Medulla oblongata (tissue), 1 donor: ENCODE results near the gene SEC16B.

Experiments
- DNase-seq: peaks from one replicate; pipeline ENCODE4 v3.0.0-alpha.2; 2015; ENCODE audit errors: extremely low spot score

SEC16B gene

GRCh38 chr1:177941976-177942375 lies 27.9 kb downstream of the SEC16B start:
- no peak for DNase-seq

GRCh38 chr1:177940682-177941081 lies 29.2 kb downstream of the SEC16B start:
- no peak for DNase-seq

DNA sequence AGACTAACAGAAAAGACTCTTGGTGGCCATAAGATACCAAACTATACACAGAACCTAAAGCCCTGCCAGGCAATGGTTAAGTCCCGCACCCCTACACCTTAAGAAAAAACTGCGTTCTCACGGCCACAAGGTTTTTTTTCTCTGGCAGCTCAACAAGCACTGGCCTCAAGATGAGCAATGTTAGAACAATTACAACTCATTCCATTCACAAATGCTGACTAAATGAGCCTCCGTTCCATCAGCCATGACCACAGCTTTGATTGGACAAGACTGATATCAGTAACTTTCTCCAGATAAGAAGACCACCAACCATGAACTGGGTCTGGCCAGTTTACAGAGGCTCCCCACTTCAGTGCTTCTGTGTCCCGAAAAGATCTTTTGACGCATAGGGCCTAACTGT lies 31.9 kb downstream of the SEC16B start:
- DNase-seq: no peak

GRCh38 chr1:177937174-177937770 lies 32.6 kb downstream of the SEC16B start:
- no peak for DNase-seq

DNA sequence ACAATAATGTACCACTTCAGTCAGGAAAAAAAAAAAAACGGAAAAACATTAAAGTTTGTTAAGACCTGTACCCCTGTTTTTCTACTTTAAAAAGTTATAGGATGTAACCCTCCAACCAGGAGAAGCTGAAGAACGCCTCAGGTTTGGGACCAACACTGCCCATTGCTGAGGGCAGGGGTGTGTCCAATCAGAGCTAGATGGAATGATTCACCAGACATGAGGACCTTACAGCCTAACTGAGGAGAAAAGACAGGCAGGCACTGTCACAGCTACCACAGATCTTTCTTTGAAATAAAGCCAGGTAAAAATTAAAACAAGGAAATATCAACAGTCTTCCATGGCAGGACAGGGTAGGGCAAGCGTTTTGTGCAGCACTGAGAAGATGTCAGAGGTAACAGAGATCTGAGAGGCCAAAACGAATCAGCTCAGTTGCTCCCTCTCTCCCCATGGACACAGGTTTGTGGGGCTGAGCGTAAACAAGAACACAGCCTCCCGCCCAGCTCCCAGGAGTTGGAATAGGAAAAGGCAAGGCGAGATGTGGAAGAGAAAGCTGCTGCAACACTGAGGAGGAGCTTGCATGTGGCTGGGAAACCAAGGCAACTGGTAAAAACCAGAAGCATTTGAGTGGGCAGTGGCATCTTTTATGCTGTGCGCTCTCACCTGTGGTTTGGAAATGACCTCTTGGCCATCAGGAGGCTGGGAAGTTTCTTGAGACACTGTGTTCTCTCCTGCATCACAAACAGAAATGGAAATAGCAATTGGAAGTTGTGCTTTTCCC lies 34.0 kb downstream of the SEC16B start:
- no peak for DNase-seq

GRCh38 chr1:177934927-177935326 lies 34.9 kb downstream of the SEC16B start:
- no peak for DNase-seq

GRCh38 chr1:177934461-177934860 lies 35.4 kb downstream of the SEC16B start:
- no peak for DNase-seq

DNA sequence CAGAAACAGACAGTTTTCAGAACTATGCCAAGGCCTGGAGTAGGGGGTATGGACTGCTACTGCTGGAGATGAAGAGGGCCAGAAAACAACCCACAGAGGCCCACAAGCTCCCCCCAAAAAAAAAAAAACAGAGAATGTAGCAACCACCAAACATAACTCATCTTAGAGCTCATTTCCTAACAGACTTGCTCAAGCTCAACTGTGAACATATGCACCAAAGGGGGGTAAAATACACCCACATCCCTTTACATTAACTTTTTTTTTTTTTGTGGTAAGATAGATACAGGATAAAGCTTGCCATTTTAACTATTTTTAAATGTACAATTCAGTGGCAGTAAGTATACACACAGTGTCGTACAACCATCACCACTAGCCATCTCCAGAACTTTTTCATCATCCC lies 36.0 kb downstream of the SEC16B start:
- no peak for DNase-seq

DNA sequence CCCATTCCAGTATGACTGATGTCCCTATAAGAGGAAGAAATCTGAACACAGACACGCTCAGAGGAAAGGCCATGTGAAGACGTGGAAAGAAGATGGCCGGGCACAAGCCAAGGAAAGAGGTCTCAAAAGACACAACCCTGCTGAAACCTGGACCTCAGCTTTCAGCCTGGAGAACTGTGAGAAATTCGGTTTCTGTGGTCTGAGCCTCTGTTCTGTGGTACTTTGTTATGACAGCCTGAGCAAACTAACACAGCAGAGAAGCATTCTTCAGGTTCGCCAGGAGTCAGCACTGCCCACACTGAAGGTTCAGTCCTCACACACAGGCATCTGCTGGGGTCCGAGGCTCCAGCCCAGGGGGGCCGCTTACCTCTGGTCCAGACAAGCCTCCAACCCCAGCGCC lies 37.7 kb downstream of the SEC16B start:
- no peak for DNase-seq

DNA sequence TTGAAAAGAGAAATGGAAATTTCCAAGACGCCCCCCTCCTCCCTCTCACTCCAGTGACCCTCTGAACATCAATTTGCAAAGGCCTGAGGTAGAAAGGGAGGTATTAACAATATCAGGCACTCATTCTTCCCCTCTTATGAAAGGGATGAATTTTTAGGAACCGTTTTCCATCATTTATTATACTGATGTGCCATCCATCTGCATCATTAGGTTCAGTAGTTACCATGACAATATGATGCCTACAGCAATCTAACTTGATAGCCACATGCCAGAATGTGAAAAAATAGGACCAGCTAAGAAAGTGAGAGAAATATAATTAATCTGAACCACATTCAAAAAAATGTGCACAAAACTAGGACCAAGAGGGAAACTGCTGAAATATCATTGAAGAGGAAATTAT lies 40.9 kb downstream of the SEC16B start:
- no peak for DNase-seq

DNA sequence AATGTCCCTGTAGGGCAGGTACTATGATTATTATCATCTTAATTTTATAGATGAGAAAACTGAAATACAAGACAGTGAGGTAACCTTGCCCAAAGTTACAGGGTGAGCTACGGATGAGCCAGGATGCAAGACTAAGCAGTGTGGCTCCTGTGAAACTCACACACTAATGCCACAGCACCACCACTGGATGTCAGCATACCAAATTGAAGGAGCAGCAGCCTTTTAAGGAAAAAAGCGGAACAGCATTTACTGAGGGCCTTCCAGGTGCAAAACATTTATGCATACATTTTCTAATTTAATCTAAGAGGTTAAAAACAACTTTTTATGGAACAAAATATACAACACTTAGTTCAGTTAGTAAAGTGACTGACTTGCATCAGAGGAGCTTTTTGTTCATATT lies 41.7 kb downstream of the SEC16B start:
- DNase-seq: peak; percentile 9

DNA sequence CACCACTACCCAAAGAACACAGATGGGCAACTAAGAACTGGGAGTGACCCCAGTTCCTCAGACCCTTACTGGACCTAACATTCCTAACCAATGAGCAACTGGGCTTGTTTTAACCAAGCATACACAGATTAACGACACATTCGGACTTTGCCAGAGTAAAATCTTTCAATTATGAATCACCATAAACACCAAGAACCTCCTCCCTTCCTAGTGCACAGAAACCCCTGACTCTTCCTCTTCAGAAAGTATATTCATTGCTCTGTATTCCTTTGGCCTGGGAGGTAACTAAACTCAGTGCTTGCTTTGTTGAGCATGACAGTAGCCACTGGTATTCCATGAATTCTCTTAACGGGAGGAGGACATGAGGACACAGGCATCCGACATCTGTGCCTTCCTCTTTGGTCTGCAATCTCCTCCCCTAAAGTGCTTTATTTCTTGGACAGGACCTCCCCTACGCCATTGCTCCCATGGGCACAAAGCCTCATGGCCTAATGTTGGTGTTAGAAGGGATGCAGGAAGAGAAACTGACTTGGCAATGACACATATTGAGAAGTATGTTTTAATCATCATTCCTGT lies 42.7 kb downstream of the SEC16B start:
- DNase-seq: no peak

DNA sequence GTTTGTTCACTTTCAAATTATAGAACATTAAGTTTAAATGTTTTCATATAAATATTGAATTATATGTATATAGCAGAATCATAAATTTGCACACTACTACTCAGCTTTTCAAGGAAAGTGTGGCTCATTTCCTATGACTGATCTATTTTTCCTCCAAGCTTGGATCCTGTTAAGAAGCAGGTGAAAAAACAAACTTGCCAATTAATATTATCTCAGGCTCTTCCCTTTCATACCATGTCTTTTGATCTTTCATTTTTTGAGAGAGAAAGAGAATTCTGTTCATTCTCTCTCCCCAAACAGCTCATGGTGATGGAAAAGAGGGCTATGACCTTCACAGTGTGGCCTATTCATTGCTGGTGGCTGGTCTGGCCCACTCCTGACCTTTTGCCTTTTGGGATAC lies 43.7 kb downstream of the SEC16B start:
- DNase-seq: no peak

- no peak for DNase-seq
Observed at GRCh38 chr1:177925006-177925405, 44.9 kb downstream of the SEC16B start.

DNA sequence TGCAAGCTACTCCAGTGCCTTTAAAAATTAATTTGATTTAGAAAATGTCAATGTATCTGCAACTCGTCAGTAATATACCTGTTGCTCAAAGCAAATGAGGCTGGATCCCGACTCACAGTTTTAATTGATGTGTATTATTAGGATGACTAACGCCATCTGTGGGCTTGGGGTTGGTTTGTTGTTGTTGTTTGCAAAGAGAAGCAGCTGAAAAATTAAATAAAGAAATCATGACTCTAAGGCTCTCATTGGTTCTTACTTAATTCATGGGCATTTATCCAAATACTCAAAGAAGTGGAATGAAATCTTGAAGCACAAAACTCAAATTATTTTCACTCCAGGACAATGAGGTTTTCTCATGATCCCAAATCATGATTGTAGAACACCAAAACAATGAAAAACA lies 46.4 kb downstream of the SEC16B start:
- no peak for DNase-seq

- no peak for DNase-seq
Observed at GRCh38 chr1:177922209-177922608, 47.6 kb downstream of the SEC16B start.

DNA sequence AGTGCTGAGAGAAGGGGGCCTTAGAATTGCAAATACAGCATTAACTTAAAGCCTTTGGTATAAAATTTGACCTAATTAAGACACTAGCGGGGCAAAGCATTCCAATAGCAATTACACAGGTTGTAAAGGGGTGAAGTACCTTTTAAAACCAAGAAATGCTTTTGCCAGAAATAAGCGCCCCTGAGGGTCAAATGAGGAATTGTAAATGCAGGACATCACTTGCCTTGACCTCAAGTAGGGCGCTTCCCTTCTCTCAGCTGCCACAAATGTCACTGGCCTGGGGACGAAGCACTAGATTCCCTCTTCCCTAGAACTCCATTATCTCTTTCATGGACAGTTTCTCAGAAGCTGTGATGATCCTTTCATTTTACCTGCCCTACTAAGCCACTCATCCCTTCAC lies 48.3 kb downstream of the SEC16B start:
- no peak for DNase-seq

DNA sequence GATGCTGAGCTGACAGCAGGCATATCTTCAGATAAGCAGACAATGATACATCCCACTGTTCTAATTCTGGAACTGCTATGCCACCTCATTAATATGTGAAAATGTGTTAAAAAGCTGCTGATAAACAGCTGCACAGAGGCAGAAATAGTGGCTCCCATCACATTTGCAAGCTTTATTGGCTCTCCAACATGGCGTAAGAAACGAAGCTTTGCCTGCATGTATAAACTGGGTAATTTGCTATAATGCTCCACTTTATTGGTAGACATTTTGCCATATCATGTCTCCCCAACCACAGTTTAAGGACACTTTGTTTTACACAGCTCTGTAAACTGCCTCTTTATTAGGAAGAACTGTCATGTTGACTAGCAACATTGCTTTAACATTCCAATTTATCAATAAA lies 49.8 kb downstream of the SEC16B start:
- DNase-seq: no peak

DNA sequence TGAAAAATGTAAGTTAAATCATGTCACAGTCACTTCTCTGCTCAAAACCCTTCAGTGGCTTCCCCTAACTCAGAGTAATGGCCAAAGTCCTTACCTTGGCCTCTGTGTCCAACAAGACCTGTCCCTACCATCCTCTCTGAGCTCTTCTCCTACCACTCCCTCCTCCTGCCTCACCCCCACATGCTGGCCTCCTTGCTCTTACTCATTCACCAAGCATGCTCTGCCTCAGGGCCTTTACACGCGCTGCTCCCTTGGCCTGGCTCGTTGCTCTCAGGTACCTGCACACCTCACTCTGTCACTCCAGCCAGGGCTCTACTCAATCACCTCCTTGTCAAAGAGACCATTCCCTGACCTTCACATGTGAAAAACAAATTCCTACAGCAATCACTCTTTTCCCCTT lies 54.2 kb downstream of the SEC16B start:
- no peak for DNase-seq

- DNase-seq: no peak
Observed at GRCh38 chr1:177914603-177915002, 55.3 kb downstream of the SEC16B start.

DNA sequence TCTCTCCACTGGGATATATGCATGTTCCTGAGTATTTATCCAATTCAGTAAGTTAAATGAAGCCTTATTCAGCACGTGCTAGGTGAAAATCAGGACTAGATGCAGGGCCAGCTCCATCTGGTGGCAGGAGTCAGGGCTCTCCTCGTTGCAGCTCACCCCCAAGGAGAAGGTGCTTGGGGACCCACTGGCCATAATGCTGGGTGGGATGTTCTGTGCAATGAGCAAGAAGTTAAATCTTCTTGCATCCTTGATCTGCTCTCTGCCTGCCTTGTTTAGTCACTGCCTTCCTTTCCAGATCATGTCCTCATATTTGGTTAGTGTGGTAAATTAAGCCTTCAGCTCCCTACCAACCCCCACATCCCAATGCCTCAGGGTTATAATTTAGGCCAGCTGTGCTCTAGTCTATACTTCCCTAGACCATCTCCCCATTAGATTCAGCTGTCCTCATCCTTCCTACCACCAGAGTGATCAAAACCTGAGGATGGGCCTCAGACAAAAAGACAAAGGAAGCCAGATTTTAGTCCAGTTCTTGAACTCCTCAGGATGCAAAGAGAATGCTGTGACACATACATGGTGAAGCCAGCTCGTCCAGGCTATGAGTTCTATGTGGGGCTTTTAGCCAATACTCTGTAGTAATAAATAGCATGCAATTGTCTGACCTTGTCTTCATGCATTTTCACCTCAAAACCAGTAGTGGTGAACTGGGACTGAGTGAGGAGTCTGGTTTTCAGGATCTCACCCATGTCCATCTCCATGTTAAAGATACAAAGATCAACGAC lies 55.9 kb downstream of the SEC16B start:
- peak; percentile 10 for DNase-seq

- no peak for DNase-seq
Observed at GRCh38 chr1:177912991-177913390, 56.9 kb downstream of the SEC16B start.

- no peak for DNase-seq
Observed at GRCh38 chr1:177909416-177909815, 60.4 kb downstream of the SEC16B start.
